A549 (cell line): ENCODE data around the gene MAML3. TPM values are rescaled to one million over a fixed set of nuclear protein-coding genes. Genes with fewer than 3 reads are reported as not detected.
A peak's percentile ranks its signal among the peaks of the same experiment; 100 is the strongest.

Source experiments
- ATAC-seq, 2 experiments: fragments of 200-7000 bp in 1 of 2; fragments of >200 bp in 1 of 2; cut with Nextera tagmentation in 1 of 2; cut with Tn5 transposase in 1 of 2; 3 replicates each; pipeline versions ENCODE4 v1.8.0 to v1.9.1; 2018 to 2020; ENCODE audit warnings: mild to moderate bottlenecking in 1 of 2, moderate library complexity in 1 of 2
- CTCF ChIA-PET: fragments of 300-600 bp; sonication (Branson Sonifier 250); formaldehyde crosslinking; extraction: SDS; loops from one replicate; lab custom pipeline; 2021; ENCODE audit warnings: antibody characterized with exemption, inconsistent platforms; lab: Yijun Ruan, JAX
- POLR2A ChIA-PET: fragments of 350-600 bp; formaldehyde crosslinking; extraction: SDS; loops from one replicate; lab custom pipeline; 2021; ENCODE audit warnings: antibody characterized with exemption, inconsistent platforms; lab: Yijun Ruan, JAX
- DNase-seq, 2 experiments: peaks; one replicate each; pipeline versions ENCODE4 v3.0.0 to v3.0.0-alpha.2; 2011 to 2016; ENCODE audit warnings: low read depth in 1 of 2, low spot score in 1 of 2
- FAIRE-seq: peaks from 2 replicates; lab custom pipeline; 2011; peaks lifted over from hg19 to GRCh38; lab: Jason Lieb, UNC
- H3K27ac ChIP-seq, 2 experiments: fragments of >200 bp; sonication (Bioruptor Twin); formaldehyde crosslinking; 3 replicates each; pipeline ENCODE4 v1.5.1; 2016 to 2017
- H3K4me1 ChIP-seq: fragments of >200 bp; sonication (Bioruptor Twin); formaldehyde crosslinking; 3 replicates; pipeline ENCODE4 v1.6.1; 2016
- H3K4me2 ChIP-seq: fragments of >200 bp; sonication (Bioruptor Twin); formaldehyde crosslinking; 3 replicates; pipeline ENCODE4 v1.6.1; 2016
- H3K4me3 ChIP-seq: fragments of >200 bp; sonication (Bioruptor Twin); formaldehyde crosslinking; 3 replicates; pipeline ENCODE4 v1.5.1; 2016
- H3K9me3 ChIP-seq: fragments of >200 bp; sonication (Bioruptor Twin); formaldehyde crosslinking; 3 replicates; pipeline ENCODE4 v1.6.1; 2016
- BHLHE40 ChIP-seq: IDR thresholded peaks from 2 replicates; pipeline ENCODE4 v1.6.1; 2012; ENCODE audit warnings: low read depth, low read length, inconsistent platforms
- CEBPB ChIP-seq, 2 experiments: fragments of >200 bp in 1 of 2; sonication (Bioruptor Twin) in 1 of 2; formaldehyde crosslinking in 1 of 2; IDR thresholded peaks; 2 replicates each; pipeline ENCODE4 v1.6.1; 2012 to 2016
- CHD4 ChIP-seq: fragments of 200-600 bp; sonication (generic); IDR thresholded peaks from 2 replicates; pipeline ENCODE4 v1.6.1; 2016; ENCODE audit warnings: antibody characterized with exemption, mild to moderate bottlenecking, borderline replicate concordance
- EHMT2 ChIP-seq: fragments of 200-600 bp; sonication (generic); IDR thresholded peaks from 2 replicates; pipeline ENCODE4 v1.6.1; 2016; ENCODE audit warnings: antibody characterized with exemption, low read depth, mild to moderate bottlenecking, moderate library complexity
- ELK1 ChIP-seq: fragments of 150-350 bp; IDR thresholded peaks from 2 replicates; pipeline ENCODE4 v1.6.1; 2014; ENCODE audit warnings: low read depth, mild to moderate bottlenecking, low read length
- EP300 ChIP-seq, 2 experiments: fragments of >200 bp; sonication (Bioruptor Twin); formaldehyde crosslinking; IDR thresholded peaks; 2 replicates in 1 of 2; 3 replicates in 1 of 2; pipeline ENCODE4 v1.6.1; 2016 to 2017
- ESRRA ChIP-seq: fragments of 150-350 bp; IDR thresholded peaks from 2 replicates; pipeline ENCODE4 v1.6.1; 2014; ENCODE audit warnings: mild to moderate bottlenecking, low read length, borderline replicate concordance
- FOSL2 ChIP-seq, 2 experiments: fragments of 450-650 bp in 1 of 2; fragments of >200 bp in 1 of 2; sonication (Bioruptor Twin) in 1 of 2; formaldehyde crosslinking; IDR thresholded peaks; 2 replicates each; pipeline versions ENCODE4 v1.5.0 to v1.6.1; 2016 to 2020; ENCODE audit warnings: mild to moderate bottlenecking in 1 of 2, moderate library complexity in 1 of 2
- GATA3 ChIP-seq: IDR thresholded peaks from 2 replicates; pipeline ENCODE4 v1.6.1; 2012; ENCODE audit warnings: borderline replicate concordance
- HOXA7 ChIP-seq: fragments of 250-450 bp; sonication (Bioruptor Pico); IDR thresholded peaks from 2 replicates; pipeline ENCODE4 v1.5.0; 2020; ENCODE audit warnings: mild to moderate bottlenecking, moderate library complexity
- HOXB5 ChIP-seq: fragments of 250-450 bp; sonication (Bioruptor Pico); IDR thresholded peaks from 2 replicates; pipeline ENCODE4 v1.5.0; 2020; ENCODE audit warnings: mild to moderate bottlenecking, moderate library complexity
- JUN ChIP-seq, 2 experiments: fragments of >200 bp; sonication (Bioruptor Twin); formaldehyde crosslinking; IDR thresholded peaks; 2 replicates in 1 of 2; 3 replicates in 1 of 2; pipeline ENCODE4 v1.6.1; 2016 to 2017
- KDM1A ChIP-seq: fragments of 200-600 bp; sonication (generic); IDR thresholded peaks from 2 replicates; pipeline ENCODE4 v1.6.1; 2016; ENCODE audit warnings: low read depth, mild to moderate bottlenecking
- MAFK ChIP-seq: fragments of 450-650 bp; IDR thresholded peaks from 2 replicates; pipeline ENCODE4 v1.6.1; 2014; ENCODE audit not compliant: partially characterized antibody
- NFE2L2 ChIP-seq: fragments of 150-350 bp; conservative IDR thresholded peaks from 2 replicates; pipeline ENCODE4 v1.6.1; 2014; ENCODE audit warnings: low read length
- NR3C1 ChIP-seq: fragments of >200 bp; sonication (Bioruptor Twin); formaldehyde crosslinking; IDR thresholded peaks from 3 replicates; pipeline ENCODE4 v1.6.1; 2017
- POLR2A ChIP-seq: IDR thresholded peaks from 2 replicates; pipeline ENCODE4 v1.6.1; 2012; ENCODE audit warnings: mild to moderate bottlenecking, low read length
- POLR2AphosphoS2 ChIP-seq: conservative IDR thresholded peaks from 2 replicates; pipeline ENCODE4 v1.6.1; 2012; ENCODE audit warnings: low read length, improper control_type of control experiment, inconsistent platforms
- RCOR1 ChIP-seq: fragments of 150-350 bp; IDR thresholded peaks from 2 replicates; pipeline ENCODE4 v1.6.1; 2014; ENCODE audit warnings: antibody characterized with exemption, low read length, low read depth
- RFX5 ChIP-seq: fragments of 450-650 bp; IDR thresholded peaks from 2 replicates; pipeline ENCODE4 v1.7.1; 2014; ENCODE audit warnings: antibody characterized with exemption, mild to moderate bottlenecking, moderate library complexity
- RNF2 ChIP-seq: fragments of 200-600 bp; sonication (generic); IDR thresholded peaks from 2 replicates; pipeline ENCODE4 v1.6.1; 2016; ENCODE audit warnings: low read depth, mild to moderate bottlenecking, antibody characterized with exemption, moderate library complexity, borderline replicate concordance
- SMC3 ChIP-seq: fragments of >200 bp; sonication (Bioruptor Twin); formaldehyde crosslinking; IDR thresholded peaks from 3 replicates; pipeline ENCODE4 v1.6.1; 2018; ENCODE audit warnings: inconsistent platforms
- ZC3H11A ChIP-seq: fragments of 450-650 bp; IDR thresholded peaks from 2 replicates; pipeline ENCODE4 v1.6.1; 2014; ENCODE audit warnings: antibody characterized with exemption, mild to moderate bottlenecking
- ZSCAN20 ChIP-seq: fragments of 250-450 bp; sonication (Bioruptor Pico); IDR thresholded peaks from 2 replicates; pipeline ENCODE4 v1.8.0; 2022; ENCODE audit warnings: mild to moderate bottlenecking, moderate library complexity
- WGBS: methylation state at CpG from one replicate; pipeline ENCODE4 v1.1.6; 2017; ENCODE audit errors: missing lambda C conversion rate; 5-methylcytosine and 5-hydroxymethylcytosine counted together
- polyA plus RNA-seq, 4 experiments: library from polyadenylated mRNA; depleted of rRNA in 3 of 4; stranded (reverse); fragments of >200 nt; fragmentation: RNase III in 1 of 4; extraction: RNeasy Plus Mini Kit Qiagen cat#74134 plus additional on column Dnase treatment in 1 of 4; gene quantifications; 2 replicates in 3 of 4; 3 replicates in 1 of 4; pipeline ENCODE4 v1.2.3, GENCODE V29; 2011 to 2017
- TF ChIP-seq, protein P1 (sequence below): fragments of 250-450 bp; sonication (Bioruptor Pico); IDR thresholded peaks from 2 replicates; pipeline ENCODE4 v1.5.0; 2020; ENCODE audit warnings: low read depth, mild to moderate bottlenecking, moderate library complexity
- TF ChIP-seq, protein P2 (sequence below): fragments of >200 bp; sonication (Bioruptor Twin); formaldehyde crosslinking; IDR thresholded peaks from 3 replicates; pipeline ENCODE4 v1.6.1; 2016
- TF ChIP-seq, protein P3 (sequence below): fragments of >200 bp; sonication (Bioruptor Twin); formaldehyde crosslinking; IDR thresholded peaks from 3 replicates; pipeline ENCODE4 v1.5.1; 2016
- TF ChIP-seq, protein P4 (sequence below): fragments of 200-600 bp; sonication (generic); IDR thresholded peaks from 2 replicates; pipeline ENCODE4 v1.6.1; 2016; ENCODE audit warnings: antibody characterized with exemption, mild to moderate bottlenecking, moderate library complexity

The MAML3 gene
- polyA plus RNA-seq, 2 of the 4 experiments (the other 2 are of a cell fraction) = 9.0 to 22.2 TPM

GRCh38 chr4:140061659-140062289 lies 92.2 kb downstream of the MAML3 start:
- Histone ChIP-seq H3K9me3 (no peaks in the 10 kb centered on the region), H3K4me1 (peaks cover 98% of the 10 kb centered on the region), H3K4me2 (peak overlapping the region; percentile 87), H3K4me3 (no peak overlapping the region), H3K27ac (peak overlapping the region; percentile 87 to 95)
- peak in 1 of 2 experiments; percentile 35; a peak in 3 of 6 replicates for ATAC-seq
- POLR2A ChIA-PET = interaction anchor here (1.5 to 2.2 kb wide), 2 partner anchors 12 to 89 kb away, joined by 3 to 7 read pairs; no protein-coding TSS in a partner anchor
- DNase-seq = no peak
- 69% methylated on average over 3 of the region's 3 CpGs for WGBS
- TF ChIP-seq CEBPB (IDR thresholded peaks at IDR 0.05) (peak in 1 of 2 experiments; percentile 6; a peak in 1 of 4 replicates), POLR2AphosphoS2 (no peak)
- CTCF ChIA-PET = interaction anchor here (1.4 kb wide), 1 partner anchor 49 kb away, joined by 3 read pairs; no protein-coding TSS in a partner anchor
- no peak for FAIRE-seq

DNA sequence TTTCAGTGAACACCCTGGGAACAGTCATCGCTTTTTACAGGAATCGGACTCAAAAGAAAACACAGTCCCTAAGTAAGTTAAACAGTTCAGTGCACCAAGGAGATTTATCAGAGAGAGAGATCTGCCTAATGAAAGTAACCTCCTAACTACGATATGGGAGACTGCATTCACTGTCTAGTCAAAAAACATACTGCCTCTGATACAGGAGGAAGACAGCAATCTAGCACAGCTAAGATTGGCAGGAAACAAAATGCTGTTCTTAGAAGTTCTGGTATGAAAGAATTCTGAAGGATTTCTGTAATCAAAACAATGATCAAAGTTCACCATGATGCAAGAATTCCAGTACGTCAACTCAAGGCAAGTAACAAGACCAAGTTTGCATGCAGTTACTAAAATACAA lies 92.8 kb downstream of the MAML3 start:
- Histone ChIP-seq H3K4me1 (peaks cover 98% of the 10 kb centered on the region), H3K4me3 (peak overlapping the region; percentile 27; the same call in 1 of the 3 replicates), H3K4me2 (peak overlapping the region; percentile 87), H3K9me3 (no peaks in the 10 kb centered on the region), H3K27ac (peak overlapping the region; percentile 87 to 95)
- peak in 1 of 2 experiments; percentile 73 for DNase-seq
- 5% methylated on average over 4 of the region's 4 CpGs for WGBS
- ChIA-PET CTCF (interaction anchor here (1.4 kb wide), 1 partner anchor 49 kb away, joined by 3 read pairs; no protein-coding TSS in a partner anchor), POLR2A (interaction anchor here (0.9 to 2.2 kb wide), 3 partner anchors 12 to 89 kb away, joined by 3 to 7 read pairs (median 4); no protein-coding TSS in a partner anchor)
- FAIRE-seq = no peak
- peak; percentile 48 to 62 for ATAC-seq
- TF ChIP-seq HOXB5 (CRISPR knock-in tag) = no peak
- TF ChIP-seq RCOR1 = no peak
- TF ChIP-seq ZC3H11A = no peak
- TF ChIP-seq KDM1A = no peak
- TF ChIP-seq CHD4 = no peak
- TF ChIP-seq ZSCAN20 = no peak
- TF ChIP-seq POLR2A = no peak
- TF ChIP-seq ESRRA = no peak
- no peak for TF ChIP-seq POLR2AphosphoS2
- no peak for TF ChIP-seq NFE2L2
- no peak for TF ChIP-seq ELK1
- no peak for TF ChIP-seq HOXA7
- peak; percentile 31; the same call in 1 of the 2 replicates for TF ChIP-seq GATA3
- peak; percentile 40 to 57; a peak in 3 of 5 replicates for TF ChIP-seq JUN (IDR thresholded peaks at IDR 0.05)
- TF ChIP-seq, protein P1, sequence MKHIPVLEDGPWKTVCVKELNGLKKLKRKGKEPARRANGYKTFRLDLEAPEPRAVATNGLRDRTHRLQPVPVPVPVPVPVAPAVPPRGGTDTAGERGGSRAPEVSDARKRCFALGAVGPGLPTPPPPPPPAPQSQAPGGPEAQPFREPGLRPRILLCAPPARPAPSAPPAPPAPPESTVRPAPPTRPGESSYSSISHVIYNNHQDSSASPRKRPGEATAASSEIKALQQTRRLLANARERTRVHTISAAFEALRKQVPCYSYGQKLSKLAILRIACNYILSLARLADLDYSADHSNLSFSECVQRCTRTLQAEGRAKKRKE (CRISPR knock-in tag) = no peak
- peak in 1 of 2 experiments; percentile 30; a peak in 1 of 5 replicates for TF ChIP-seq EP300 (IDR thresholded peaks at IDR 0.05)
- TF ChIP-seq, protein P2, sequence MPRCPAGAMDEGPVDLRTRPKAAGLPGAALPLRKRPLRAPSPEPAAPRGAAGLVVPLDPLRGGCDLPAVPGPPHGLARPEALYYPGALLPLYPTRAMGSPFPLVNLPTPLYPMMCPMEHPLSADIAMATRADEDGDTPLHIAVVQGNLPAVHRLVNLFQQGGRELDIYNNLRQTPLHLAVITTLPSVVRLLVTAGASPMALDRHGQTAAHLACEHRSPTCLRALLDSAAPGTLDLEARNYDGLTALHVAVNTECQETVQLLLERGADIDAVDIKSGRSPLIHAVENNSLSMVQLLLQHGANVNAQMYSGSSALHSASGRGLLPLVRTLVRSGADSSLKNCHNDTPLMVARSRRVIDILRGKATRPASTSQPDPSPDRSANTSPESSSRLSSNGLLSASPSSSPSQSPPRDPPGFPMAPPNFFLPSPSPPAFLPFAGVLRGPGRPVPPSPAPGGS = 0 out of 3 replicates have a peak, but pooled peaks have one; percentile 52
- no peak for TF ChIP-seq SMC3
- TF ChIP-seq BHLHE40 = no peak
- no peak for TF ChIP-seq RFX5
- TF ChIP-seq NR3C1 = no peak
- no peak for TF ChIP-seq FOSL2 (IDR thresholded peaks at IDR 0.05)
- no peak for TF ChIP-seq FOSL2 (CRISPR knock-in tag; IDR thresholded peaks at IDR 0.05)
- TF ChIP-seq, protein P3, sequence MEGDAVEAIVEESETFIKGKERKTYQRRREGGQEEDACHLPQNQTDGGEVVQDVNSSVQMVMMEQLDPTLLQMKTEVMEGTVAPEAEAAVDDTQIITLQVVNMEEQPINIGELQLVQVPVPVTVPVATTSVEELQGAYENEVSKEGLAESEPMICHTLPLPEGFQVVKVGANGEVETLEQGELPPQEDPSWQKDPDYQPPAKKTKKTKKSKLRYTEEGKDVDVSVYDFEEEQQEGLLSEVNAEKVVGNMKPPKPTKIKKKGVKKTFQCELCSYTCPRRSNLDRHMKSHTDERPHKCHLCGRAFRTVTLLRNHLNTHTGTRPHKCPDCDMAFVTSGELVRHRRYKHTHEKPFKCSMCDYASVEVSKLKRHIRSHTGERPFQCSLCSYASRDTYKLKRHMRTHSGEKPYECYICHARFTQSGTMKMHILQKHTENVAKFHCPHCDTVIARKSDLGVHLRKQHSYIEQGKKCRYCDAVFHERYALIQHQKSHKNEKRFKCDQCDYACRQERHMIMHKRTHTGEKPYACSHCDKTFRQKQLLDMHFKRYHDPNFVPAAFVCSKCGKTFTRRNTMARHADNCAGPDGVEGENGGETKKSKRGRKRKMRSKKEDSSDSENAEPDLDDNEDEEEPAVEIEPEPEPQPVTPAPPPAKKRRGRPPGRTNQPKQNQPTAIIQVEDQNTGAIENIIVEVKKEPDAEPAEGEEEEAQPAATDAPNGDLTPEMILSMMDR = no peak
- no peak for TF ChIP-seq MAFK
- no peak for TF ChIP-seq RNF2
- TF ChIP-seq, protein P4, sequence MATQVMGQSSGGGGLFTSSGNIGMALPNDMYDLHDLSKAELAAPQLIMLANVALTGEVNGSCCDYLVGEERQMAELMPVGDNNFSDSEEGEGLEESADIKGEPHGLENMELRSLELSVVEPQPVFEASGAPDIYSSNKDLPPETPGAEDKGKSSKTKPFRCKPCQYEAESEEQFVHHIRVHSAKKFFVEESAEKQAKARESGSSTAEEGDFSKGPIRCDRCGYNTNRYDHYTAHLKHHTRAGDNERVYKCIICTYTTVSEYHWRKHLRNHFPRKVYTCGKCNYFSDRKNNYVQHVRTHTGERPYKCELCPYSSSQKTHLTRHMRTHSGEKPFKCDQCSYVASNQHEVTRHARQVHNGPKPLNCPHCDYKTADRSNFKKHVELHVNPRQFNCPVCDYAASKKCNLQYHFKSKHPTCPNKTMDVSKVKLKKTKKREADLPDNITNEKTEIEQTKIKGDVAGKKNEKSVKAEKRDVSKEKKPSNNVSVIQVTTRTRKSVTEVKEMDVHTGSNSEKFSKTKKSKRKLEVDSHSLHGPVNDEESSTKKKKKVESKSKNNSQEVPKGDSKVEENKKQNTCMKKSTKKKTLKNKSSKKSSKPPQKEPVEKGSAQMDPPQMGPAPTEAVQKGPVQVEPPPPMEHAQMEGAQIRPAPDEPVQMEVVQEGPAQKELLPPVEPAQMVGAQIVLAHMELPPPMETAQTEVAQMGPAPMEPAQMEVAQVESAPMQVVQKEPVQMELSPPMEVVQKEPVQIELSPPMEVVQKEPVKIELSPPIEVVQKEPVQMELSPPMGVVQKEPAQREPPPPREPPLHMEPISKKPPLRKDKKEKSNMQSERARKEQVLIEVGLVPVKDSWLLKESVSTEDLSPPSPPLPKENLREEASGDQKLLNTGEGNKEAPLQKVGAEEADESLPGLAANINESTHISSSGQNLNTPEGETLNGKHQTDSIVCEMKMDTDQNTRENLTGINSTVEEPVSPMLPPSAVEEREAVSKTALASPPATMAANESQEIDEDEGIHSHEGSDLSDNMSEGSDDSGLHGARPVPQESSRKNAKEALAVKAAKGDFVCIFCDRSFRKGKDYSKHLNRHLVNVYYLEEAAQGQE = no peak
- TF ChIP-seq EHMT2 = no peak
